B cell (primary cell): ENCODE data around the gene ZBTB48. TPM values are rescaled to one million over a fixed set of nuclear protein-coding genes. Genes with fewer than 3 reads are reported as not detected.

Experiments used
- ATAC-seq: fragments of 200-7000 bp; cut with Tn5 transposase; one replicate; pipeline ENCODE4 v1.10.0; 2021; ENCODE audit warnings: low read depth, mild to moderate bottlenecking, moderate number of reproducible peaks, moderate library complexity
- CTCF ChIA-PET: fragments of 350-600 bp; sonication (Branson Sonifier 250); formaldehyde crosslinking; loops from one replicate; lab custom pipeline; 2021; ENCODE audit warnings: antibody characterized with exemption, inconsistent platforms; lab: Charles Lee
- POLR2A ChIA-PET: fragments of 350-600 bp; sonication (Branson Sonifier 250); formaldehyde crosslinking; loops from one replicate; lab custom pipeline; 2021; ENCODE audit warnings: antibody characterized with exemption; lab: Charles Lee
- DNase-seq: peaks from one replicate; pipeline ENCODE4 v3.0.0; 2013
- H2AFZ ChIP-seq: 2 replicates; pipeline ENCODE4 v1.6.1; 2012; ENCODE audit warnings: mild to moderate bottlenecking, low read depth, low read length; ENCODE audit not compliant: insufficient read depth, poor library complexity, severe bottlenecking
- H3K27ac ChIP-seq, 2 donors: 1 replicate in 1 of 2; 2 replicates in 1 of 2; pipeline ENCODE4 v1.5.1; 2012 to 2013; ENCODE audit warnings: low read length in 2 of 2, mild to moderate bottlenecking in 2 of 2, moderate library complexity in 1 of 2
- H3K27me3 ChIP-seq, 4 experiments: fragments of 200-600 bp in 1 of 4; sonication (generic) in 1 of 4; replicated peaks in 1 of 4; 1 replicate in 2 of 4; 2 replicates in 2 of 4; pipeline versions ENCODE4 v1.6.1 to v1.7.0; 2013 to 2016; ENCODE audit warnings: low read length in 3 of 4, mild to moderate bottlenecking in 2 of 4, mixed read lengths in 1 of 4, moderate library complexity in 1 of 4; ENCODE audit not compliant: insufficient read depth in 4 of 4, control insufficient read depth in 3 of 4; ENCODE audit errors: control extremely low read depth in 1 of 4
- H3K36me3 ChIP-seq, 2 experiments: replicated peaks in 1 of 2; 1 replicate in 1 of 2; 2 replicates in 1 of 2; pipeline versions ENCODE4 v1.6.1 to v1.7.1; 2013; ENCODE audit warnings: low read length in 1 of 2; ENCODE audit not compliant: insufficient read depth in 2 of 2, control insufficient read depth in 1 of 2; ENCODE audit errors: control extremely low read depth in 1 of 2, extremely low read depth in 1 of 2
- H3K4me1 ChIP-seq, 2 donors: fragments of 200-600 bp in 1 of 2; sonication (generic) in 1 of 2; 1 replicate in 1 of 2; 2 replicates in 1 of 2; pipeline versions ENCODE4 v1.5.1 to v1.6.1; 2013 to 2017; ENCODE audit warnings: low read length in 2 of 2; ENCODE audit not compliant: control insufficient read depth in 2 of 2, insufficient read depth in 2 of 2
- H3K4me2 ChIP-seq: replicated peaks from 2 replicates; pipeline ENCODE3; 2012; ENCODE audit warnings: mild to moderate bottlenecking, low read depth, low read length; ENCODE audit not compliant: poor library complexity, severe bottlenecking
- H3K4me3 ChIP-seq, 5 experiments: fragments of 200-600 bp in 1 of 5; sonication (generic) in 1 of 5; 1 replicate in 3 of 5; 2 replicates in 2 of 5; pipeline versions ENCODE4 v1.5.1 to v1.7.0; 2011 to 2016; ENCODE audit warnings: low read length in 4 of 5, mild to moderate bottlenecking in 4 of 5, low read depth in 2 of 5, control low read depth in 1 of 5, moderate library complexity in 1 of 5; ENCODE audit not compliant: insufficient read depth in 1 of 5; ENCODE audit errors: control extremely low read depth in 1 of 5, extremely low read depth in 1 of 5
- H3K79me2 ChIP-seq: fragments of 200-600 bp; sonication (generic); one replicate; pipeline ENCODE4 v1.6.0; 2016; ENCODE audit warnings: low read length; ENCODE audit not compliant: control insufficient read depth, insufficient read depth
- H3K9ac ChIP-seq: fragments of 200-600 bp; sonication (generic); 2 replicates; pipeline ENCODE4 v1.6.1; 2017; ENCODE audit warnings: mild to moderate bottlenecking, low read length, moderate library complexity
- H3K9me3 ChIP-seq, 3 donors: one replicate each; pipeline versions ENCODE4 v1.6.1 to v1.7.1; 2013; ENCODE audit warnings: low read length in 2 of 3; ENCODE audit not compliant: control insufficient read depth in 2 of 3, insufficient read depth in 1 of 3; ENCODE audit errors: control extremely low read depth in 1 of 3
- H4K20me1 ChIP-seq: 2 replicates; pipeline ENCODE4 v1.6.0; 2012; ENCODE audit warnings: mild to moderate bottlenecking, low read length; ENCODE audit not compliant: insufficient read depth, control insufficient read depth, poor library complexity, severe bottlenecking
- H3K27ac Mint-ChIP-seq: one replicate; pipeline ENCODE4 v1.8.0; 2021; ENCODE audit warnings: mixed read lengths
- H3K27me3 Mint-ChIP-seq: one replicate; pipeline ENCODE4 v1.8.0; 2021; ENCODE audit warnings: mixed read lengths
- H3K4me1 Mint-ChIP-seq: one replicate; pipeline ENCODE4 v1.8.0; 2021; ENCODE audit warnings: mixed read lengths
- H3K4me3 Mint-ChIP-seq: one replicate; pipeline ENCODE4 v1.8.0; 2021; ENCODE audit warnings: mixed read lengths
- H3K9me3 Mint-ChIP-seq: one replicate; pipeline ENCODE4 v1.8.0; 2022; ENCODE audit warnings: mixed read lengths; ENCODE audit not compliant: insufficient read depth
- EZH2 ChIP-seq: IDR thresholded peaks from 2 replicates; pipeline ENCODE4 v1.6.1; 2012; ENCODE audit warnings: borderline replicate concordance, low read depth, mild to moderate bottlenecking, moderate library complexity, low read length; ENCODE audit not compliant: insufficient read depth, poor library complexity, severe bottlenecking
- WGBS: methylation state at CpG from one replicate; pipeline ENCODE4 v1.1.5; 2013; ENCODE audit warnings: missing lambda C conversion rate; ENCODE audit not compliant: insufficient coverage; 5-methylcytosine and 5-hydroxymethylcytosine counted together
- intact Hi-C: fragments of 100-400 bp; cut with micrococcal nuclease; formaldehyde crosslinking; loops from one replicate; pipeline ENCODE4 v1.10.0; 2022
- polyA plus RNA-seq: library from polyadenylated mRNA; depleted of rRNA; stranded (reverse); fragments of >200 nt; gene quantifications from 2 replicates; pipeline ENCODE4 v1.2.3, GENCODE V29; 2012
- total RNA-seq, 2 donors: library from RNA; stranded (reverse); fragments of 120-200 nt in 1 of 2; gene quantifications; 1 replicate in 1 of 2; 2 replicates in 1 of 2; pipeline versions ENCODE4 v1.2.3 to v1.2.4, GENCODE V29; 2013 to 2022
- TF ChIP-seq, protein P1 (sequence below): fragments of 200-600 bp; IDR thresholded peaks from one replicate; pipeline ENCODE4 v1.8.0; 2022; ENCODE audit warnings: antibody characterized with exemption, mild to moderate bottlenecking

ZBTB48 gene
- total and polyA plus RNA-seq, 2 donors (not counting 1 experiment from before 2014, with no cell fraction given) = 65.6 to 100 TPM

DNA sequence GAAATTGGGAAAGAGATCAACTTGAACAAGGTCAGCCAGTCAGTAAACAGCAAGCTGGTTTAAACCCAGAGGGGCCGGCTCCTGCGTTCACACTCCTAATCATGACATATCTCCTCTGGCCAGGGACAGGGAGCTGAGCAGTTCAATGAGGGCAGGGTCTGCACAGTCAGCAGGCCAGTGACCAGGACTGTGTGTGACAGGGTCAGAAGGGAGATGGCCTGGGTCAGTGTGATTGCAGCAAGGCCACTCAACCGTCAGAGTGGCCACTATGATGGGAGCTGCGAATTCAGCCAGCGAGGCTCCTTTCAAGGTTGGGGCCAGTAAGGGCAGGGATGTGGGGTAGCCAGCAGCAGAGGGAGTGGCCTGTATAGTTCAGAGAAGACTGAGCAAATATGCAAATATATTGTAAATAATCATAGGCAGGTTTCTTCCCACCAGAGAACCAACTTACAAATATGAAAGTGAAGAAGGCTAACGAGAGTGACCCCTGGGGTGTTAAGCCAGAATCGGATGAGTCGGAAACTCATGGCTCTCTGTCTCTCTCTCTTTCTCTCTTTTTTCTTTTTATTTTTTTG is 45.5 kb upstream of the ZBTB48 start:
- peaks cover 12 to 52% of the 10 kb centered on the region in 2 experiments for H3K36me3 ChIP-seq
- H3K27me3 ChIP-seq = no peaks in the 10 kb centered on the region
- WGBS = 94% methylated on average over 3 of the region's 8 CpGs
- H3K9ac ChIP-seq = no peak overlapping the region
- no peak overlapping the region for H3K4me3 ChIP-seq
- TF ChIP-seq EZH2 = no peak
- TF ChIP-seq, protein P1, sequence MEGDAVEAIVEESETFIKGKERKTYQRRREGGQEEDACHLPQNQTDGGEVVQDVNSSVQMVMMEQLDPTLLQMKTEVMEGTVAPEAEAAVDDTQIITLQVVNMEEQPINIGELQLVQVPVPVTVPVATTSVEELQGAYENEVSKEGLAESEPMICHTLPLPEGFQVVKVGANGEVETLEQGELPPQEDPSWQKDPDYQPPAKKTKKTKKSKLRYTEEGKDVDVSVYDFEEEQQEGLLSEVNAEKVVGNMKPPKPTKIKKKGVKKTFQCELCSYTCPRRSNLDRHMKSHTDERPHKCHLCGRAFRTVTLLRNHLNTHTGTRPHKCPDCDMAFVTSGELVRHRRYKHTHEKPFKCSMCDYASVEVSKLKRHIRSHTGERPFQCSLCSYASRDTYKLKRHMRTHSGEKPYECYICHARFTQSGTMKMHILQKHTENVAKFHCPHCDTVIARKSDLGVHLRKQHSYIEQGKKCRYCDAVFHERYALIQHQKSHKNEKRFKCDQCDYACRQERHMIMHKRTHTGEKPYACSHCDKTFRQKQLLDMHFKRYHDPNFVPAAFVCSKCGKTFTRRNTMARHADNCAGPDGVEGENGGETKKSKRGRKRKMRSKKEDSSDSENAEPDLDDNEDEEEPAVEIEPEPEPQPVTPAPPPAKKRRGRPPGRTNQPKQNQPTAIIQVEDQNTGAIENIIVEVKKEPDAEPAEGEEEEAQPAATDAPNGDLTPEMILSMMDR = no peak
- Mint-ChIP-seq H3K27ac (no peak overlapping the region), H3K9me3 (no peaks in the 10 kb centered on the region), H3K27me3 (no peaks in the 10 kb centered on the region), H3K4me3 (no peak overlapping the region), H3K4me1 (no peaks in the 10 kb centered on the region)
- peaks cover 6% of the 10 kb centered on the region for H4K20me1 ChIP-seq
- no peak for ATAC-seq
- no peak for DNase-seq
- no peaks in the 10 kb centered on the region for H3K9me3 ChIP-seq
- no peak overlapping the region for H3K27ac ChIP-seq
- peaks cover 12% of the 10 kb centered on the region for H3K79me2 ChIP-seq
- H2AFZ ChIP-seq = no peak overlapping the region
- POLR2A ChIA-PET = no interaction called here
- CTCF ChIA-PET = no interaction called here
- H3K4me1 ChIP-seq = no peaks in the 10 kb centered on the region
- no peak overlapping the region for H3K4me2 ChIP-seq
- intact Hi-C loops = no loop called here

DNA sequence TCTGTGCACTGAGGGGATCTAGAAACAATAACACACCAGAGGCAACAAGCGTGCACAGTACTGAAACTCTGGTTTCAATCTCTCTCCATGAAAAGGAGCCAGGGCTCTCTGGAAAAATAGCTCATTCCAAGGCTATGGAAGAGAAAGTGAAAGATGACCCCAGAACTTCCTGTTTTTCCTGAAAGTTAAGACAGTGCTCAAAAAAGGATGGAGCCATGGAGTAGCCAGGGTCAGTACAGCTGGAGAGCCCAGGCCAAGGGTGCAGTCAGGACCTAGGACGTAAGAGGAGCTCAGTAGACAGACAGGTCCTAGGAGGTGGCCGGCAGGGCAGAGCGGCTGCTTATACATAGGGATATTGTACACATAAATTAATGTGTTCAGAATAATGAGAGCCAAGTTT is 44.6 kb upstream of the ZBTB48 start:
- Histone ChIP-seq H3K4me1 (no peaks in the 10 kb centered on the region), H3K4me2 (no peak overlapping the region), H3K79me2 (peaks cover 12% of the 10 kb centered on the region), H3K36me3 (peaks cover 14 to 49% of the 10 kb centered on the region in 2 experiments), H3K9ac (no peak overlapping the region), H3K4me3 (no peak overlapping the region), H2AFZ (no peak overlapping the region), H3K27me3 (no peaks in the 10 kb centered on the region), H3K27ac (no peak overlapping the region), H3K9me3 (no peaks in the 10 kb centered on the region), H4K20me1 (peaks cover 6% of the 10 kb centered on the region)
- intact Hi-C loops = no loop called here
- no peaks in the 10 kb centered on the region for H3K27me3 Mint-ChIP-seq
- no peak for TF ChIP-seq EZH2
- TF ChIP-seq, protein P1 = no peak
- no peak overlapping the region for H3K27ac Mint-ChIP-seq
- CTCF ChIA-PET = no interaction called here
- POLR2A ChIA-PET = no interaction called here
- 88% methylated on average over 1 of the region's 4 CpGs for WGBS
- H3K4me1 Mint-ChIP-seq = no peaks in the 10 kb centered on the region
- H3K9me3 Mint-ChIP-seq = no peaks in the 10 kb centered on the region
- ATAC-seq (no peak), DNase-seq (no peak)
- no peak overlapping the region for H3K4me3 Mint-ChIP-seq
